Tibial nerve (tissue), 4 donors: Measurements from ENCODE around the gene PLCG2.

ENCODE experiments used
- CTCF ChIP-seq, 5 experiments: fragments of 200-600 bp in 3 of 5; fragments of 450-650 bp in 2 of 5; sonication (generic) in 3 of 5; IDR thresholded peaks; one replicate each; pipeline ENCODE4 v1.5.1; 2016 to 2019; ENCODE audit warnings: antibody characterized with exemption in 5 of 5, mild to moderate bottlenecking in 3 of 5, moderate library complexity in 2 of 5
- EP300 ChIP-seq, 2 donors: sonication (generic); formaldehyde crosslinking; IDR thresholded peaks; one replicate each; pipeline ENCODE4 v1.6.1; 2017; ENCODE audit warnings: antibody characterized with exemption in 2 of 2, mild to moderate bottlenecking in 1 of 2
- POLR2A ChIP-seq, 2 donors: fragments of 450-650 bp; IDR thresholded peaks; one replicate each; pipeline ENCODE4 v1.6.1; 2017; ENCODE audit warnings: antibody characterized with exemption in 2 of 2, mild to moderate bottlenecking in 2 of 2, moderate library complexity in 2 of 2

- no peak for TF ChIP-seq CTCF (IDR thresholded peaks at IDR 0.05)
- no peak for TF ChIP-seq EP300 (IDR thresholded peaks at IDR 0.05)
- TF ChIP-seq POLR2A (IDR thresholded peaks at IDR 0.05) = no peak
Measured at GRCh38 chr16:81956213-81956948, 177.3 kb downstream of the PLCG2 start.
